IMR-90 (cell line): ENCODE results near the gene TOM1. TPM values are rescaled to one million over a fixed set of nuclear protein-coding genes. Genes with fewer than 3 reads are reported as not detected.

Experiments
- ATAC-seq: fragments of 200-7000 bp; cut with Tn5 transposase; 2 replicates; pipeline ENCODE4 v1.9.1; 2020; ENCODE audit warnings: low read depth, mild to moderate bottlenecking, moderate library complexity
- BruUV-seq: library from RNA; stranded (reverse); fragments of 400-500 nt; replicated peaks from 2 replicates; lab custom pipeline; 2021; lab: Mats Ljungman, UMichigan
- CTCF ChIA-PET: fragments of 300-600 bp; formaldehyde crosslinking; extraction: SDS; loops from one replicate; lab custom pipeline; 2021; ENCODE audit warnings: antibody characterized with exemption; lab: Yijun Ruan, JAX
- POLR2A ChIA-PET: fragments of 300-600 bp; sonication (Branson Sonifier 250); formaldehyde crosslinking; loops from one replicate; lab custom pipeline; 2022; ENCODE audit warnings: antibody characterized with exemption; ENCODE audit not compliant: unreplicated experiment; lab: Charles Lee
- DNase-seq: peaks from one replicate; pipeline ENCODE4 v3.0.0; 2013
- H2AFZ ChIP-seq: replicated peaks from 2 replicates; pipeline ENCODE3; 2013; ENCODE audit warnings: low read length, mild to moderate bottlenecking; ENCODE audit not compliant: poor library complexity
- H2AK5ac ChIP-seq: 2 replicates; pipeline ENCODE4 v1.6.1; 2013; ENCODE audit warnings: low read depth, low read length, inconsistent platforms
- H2AK9ac ChIP-seq: replicated peaks from 2 replicates; pipeline ENCODE3; 2013; ENCODE audit warnings: mild to moderate bottlenecking, low read depth, low read length, moderate library complexity; ENCODE audit not compliant: poor library complexity
- H2BK120ac ChIP-seq: 2 replicates; pipeline ENCODE4 v1.6.1; 2013; ENCODE audit warnings: low read depth, low read length, inconsistent platforms
- H2BK15ac ChIP-seq: 3 replicates; pipeline ENCODE4 v1.6.1; 2013; ENCODE audit warnings: low read depth, low read length, inconsistent platforms
- H2BK20ac ChIP-seq: 2 replicates; pipeline ENCODE4 v1.6.1; 2013; ENCODE audit warnings: low read depth, mild to moderate bottlenecking, inconsistent platforms, low read length, moderate library complexity
- H2BK5ac ChIP-seq: 2 replicates; pipeline ENCODE4 v1.6.1; 2013; ENCODE audit warnings: mild to moderate bottlenecking, low read depth, low read length, inconsistent platforms; ENCODE audit not compliant: poor library complexity, severe bottlenecking
- H3K14ac ChIP-seq: replicated peaks from 2 replicates; pipeline ENCODE4 v1.6.1; 2013; ENCODE audit warnings: low read depth, low read length, inconsistent platforms
- H3K18ac ChIP-seq: 2 replicates; pipeline ENCODE4 v1.6.1; 2013; ENCODE audit warnings: low read depth, low read length, control low read depth
- H3K23ac ChIP-seq: 2 replicates; pipeline ENCODE4 v1.6.1; 2013; ENCODE audit warnings: low read depth, low read length, inconsistent platforms
- H3K27ac ChIP-seq: 2 replicates; pipeline ENCODE4 v1.5.1; 2013; ENCODE audit warnings: mild to moderate bottlenecking, control low read depth, low read length; ENCODE audit not compliant: insufficient read depth
- H3K27me3 ChIP-seq: 2 replicates; pipeline ENCODE4 v1.6.1; 2013; ENCODE audit warnings: low read length; ENCODE audit not compliant: control insufficient read depth, insufficient read depth
- H3K36me3 ChIP-seq: 2 replicates; pipeline ENCODE4 v1.6.1; 2013; ENCODE audit warnings: low read length, mixed read lengths; ENCODE audit not compliant: control insufficient read depth, insufficient read depth
- H3K4ac ChIP-seq: 2 replicates; pipeline ENCODE4 v1.6.1; 2013; ENCODE audit warnings: low read depth, low read length, inconsistent platforms
- H3K4me1 ChIP-seq: 2 replicates; pipeline ENCODE4 v1.6.1; 2013; ENCODE audit warnings: low read length, mixed read lengths; ENCODE audit not compliant: control insufficient read depth, insufficient read depth
- H3K4me2 ChIP-seq: 2 replicates; pipeline ENCODE4 v1.6.1; 2013; ENCODE audit warnings: low read depth, mild to moderate bottlenecking, control low read depth, low read length, moderate library complexity
- H3K4me3 ChIP-seq: 2 replicates; pipeline ENCODE4 v1.5.1; 2013; ENCODE audit warnings: low read depth, mild to moderate bottlenecking, control low read depth, low read length, moderate library complexity; ENCODE audit not compliant: insufficient read depth
- H3K56ac ChIP-seq: 2 replicates; pipeline ENCODE4 v1.6.1; 2013; ENCODE audit warnings: low read length, inconsistent platforms; ENCODE audit not compliant: insufficient read depth; ENCODE audit errors: extremely low read depth
- H3K79me1 ChIP-seq, 2 experiments: 2 replicates each; pipeline ENCODE4 v1.6.1; 2013; ENCODE audit warnings: low read length in 2 of 2, inconsistent platforms in 1 of 2, low read depth in 1 of 2
- H3K9ac ChIP-seq: 2 replicates; pipeline ENCODE4 v1.6.1; 2013; ENCODE audit warnings: low read depth, low read length, control low read depth
- H3K9me1 ChIP-seq: 2 replicates; pipeline ENCODE4 v1.6.1; 2013; ENCODE audit warnings: low read length, inconsistent platforms; ENCODE audit not compliant: insufficient read depth
- H3K9me3 ChIP-seq: 2 replicates; pipeline ENCODE4 v1.6.1; 2013; ENCODE audit warnings: low read length; ENCODE audit not compliant: control insufficient read depth, insufficient read depth
- H4K20me1 ChIP-seq: 2 replicates; pipeline ENCODE4 v1.6.1; 2013; ENCODE audit warnings: low read length, inconsistent platforms; ENCODE audit not compliant: insufficient read depth
- H4K5ac ChIP-seq: 2 replicates; pipeline ENCODE4 v1.6.1; 2013; ENCODE audit warnings: mild to moderate bottlenecking, low read depth, low read length, control low read depth
- H4K8ac ChIP-seq, 2 experiments: 2 replicates each; pipeline ENCODE4 v1.6.1; 2013; ENCODE audit warnings: low read depth in 2 of 2, low read length in 2 of 2, control low read depth in 1 of 2, inconsistent platforms in 1 of 2
- H4K91ac ChIP-seq: 2 replicates; pipeline ENCODE4 v1.6.1; 2013; ENCODE audit warnings: low read depth, low read length, inconsistent platforms; ENCODE audit not compliant: insufficient read depth
- BHLHE40 ChIP-seq: fragments of 150-350 bp; IDR thresholded peaks from 2 replicates; pipeline ENCODE4 v1.6.1; 2016; ENCODE audit warnings: mild to moderate bottlenecking, low read depth, low read length
- CEBPB ChIP-seq: IDR thresholded peaks from 2 replicates; pipeline ENCODE4 v1.6.1; 2012; ENCODE audit warnings: low read depth, low read length, improper control_type of control experiment
- CHD1 ChIP-seq: IDR thresholded peaks from 2 replicates; pipeline ENCODE4 v1.6.1; 2012; ENCODE audit warnings: low read depth, low read length, improper control_type of control experiment
- NFE2L2 ChIP-seq: fragments of 150-350 bp; IDR thresholded peaks from 2 replicates; pipeline ENCODE4 v1.6.1; 2016; ENCODE audit warnings: low read depth, mild to moderate bottlenecking, low read length
- RFX5 ChIP-seq: IDR thresholded peaks from 2 replicates; pipeline ENCODE4 v1.8.0; 2012; ENCODE audit warnings: low read depth, mild to moderate bottlenecking, low read length, moderate library complexity
- WGBS, 2 experiments: methylation state at CpG; one replicate each; pipeline versions ENCODE4 v1.1.5 to v1.1.7; 2013; ENCODE audit warnings: missing lambda C conversion rate in 2 of 2; ENCODE audit not compliant: insufficient read length in 1 of 2; ENCODE audit errors: extremely low coverage in 2 of 2; 5-methylcytosine and 5-hydroxymethylcytosine counted together
- dilution Hi-C: fragments of 300-500 bp; cut with HindIII; formaldehyde crosslinking; loops from one replicate; pipeline ENCODE4 v1.14.3; 2018; ENCODE audit warnings: low sequenced_read_pairs; ENCODE audit not compliant: unreplicated experiment
- in situ Hi-C: fragments of 300-500 bp; cut with MboI; formaldehyde crosslinking; loops from 3 replicates; pipeline ENCODE4 v1.14.3; 2019; ENCODE audit warnings: low sequenced_read_pairs, inconsistent platforms, mixed read lengths
- intact Hi-C: fragments of 100-400 bp; cut with micrococcal nuclease; formaldehyde crosslinking; loops from 2 replicates; pipeline ENCODE4 v1.10.0; 2022
- polyA plus RNA-seq, 3 experiments: library from polyadenylated mRNA; depleted of rRNA; stranded (reverse); fragments of >200 nt; gene quantifications; 2 replicates each; pipeline ENCODE4 v1.2.3, GENCODE V29; 2012; ENCODE audit warnings: low replicate concordance in 1 of 3
- total RNA-seq: library from RNA; depleted of rRNA; stranded (reverse); fragments of >200 nt; gene quantifications from 2 replicates; pipeline ENCODE4 v1.2.3, GENCODE V29; 2012

The TOM1 gene
- total and polyA plus RNA-seq, 2 of the 4 experiments (the other 2 are of a cell fraction), result 38.0 to 46.4 TPM

- H3K4me3 ChIP-seq, result no peak overlapping the region
- H4K91ac ChIP-seq, result no peak overlapping the region
- H3K27ac ChIP-seq, result no peak overlapping the region
- 0 out of 4 replicates have a peak, but pooled peaks cover 0 to 2% of the 10 kb centered on the region in 2 experiments for H3K79me1 ChIP-seq
- H4K8ac ChIP-seq, result no peak overlapping the region
- no peak overlapping the region for H2AK5ac ChIP-seq
- no peak overlapping the region for H2AFZ ChIP-seq
- no peak overlapping the region for H3K56ac ChIP-seq
- no peak overlapping the region for H3K4me2 ChIP-seq
- H4K5ac ChIP-seq, result no peak overlapping the region
- H3K18ac ChIP-seq, result no peak overlapping the region
- H3K9ac ChIP-seq, result no peak overlapping the region
- H3K36me3 ChIP-seq, result peaks cover 19% of the 10 kb centered on the region; the same call in 1 of the 2 replicates
- H2BK120ac ChIP-seq, result no peak overlapping the region
- ChIA-PET POLR2A (no interaction called here), CTCF (no interaction called here)
- BruUV-seq, result no TSS peak
- DNase-seq (no peak), ATAC-seq (no peak)
- 0 out of 2 replicates have a peak, but pooled peaks cover 2% of the 10 kb centered on the region for H3K9me1 ChIP-seq
- H3K14ac ChIP-seq, result no peak overlapping the region
- no peak overlapping the region for H3K23ac ChIP-seq
- H2BK15ac ChIP-seq, result no peak overlapping the region
- intact Hi-C loops, result no loop called here
- no peaks in the 10 kb centered on the region for H3K9me3 ChIP-seq
- 100% methylated on average over 1 of the region's 5 CpGs; no CpG with 5 or more reads in 1 of the 2 experiments for WGBS, 2 experiments
- H2BK20ac ChIP-seq, result no peak overlapping the region
- no peaks in the 10 kb centered on the region for H3K27me3 ChIP-seq
- H2BK5ac ChIP-seq, result no peak overlapping the region
- H4K20me1 ChIP-seq, result no peaks in the 10 kb centered on the region
- in situ Hi-C loops, result no loop called here
- dilution Hi-C loops, result no loop called here
- TF ChIP-seq BHLHE40, result no peak
- no peak for TF ChIP-seq NFE2L2
- TF ChIP-seq CEBPB, result no peak
- TF ChIP-seq RFX5, result no peak
- TF ChIP-seq CHD1, result no peak
- no peak overlapping the region for H3K4ac ChIP-seq
- peaks cover 10% of the 10 kb centered on the region for H3K4me1 ChIP-seq
- H2AK9ac ChIP-seq, result no peak overlapping the region
These were observed 49.0 kb downstream of the TOM1 start for GRCh38 chr22:35348703-35349102.
